AG04450 (cell line): Measurements from ENCODE around the gene HTRA2. TPM values are rescaled to one million over a fixed set of nuclear protein-coding genes. Genes with fewer than 3 reads are reported as not detected.

Experiments used
- CTCF ChIA-PET: fragments of 300-600, 350-600 bp; formaldehyde crosslinking; extraction: SDS; loops from one replicate; lab custom pipeline; 2022; ENCODE audit warnings: antibody characterized with exemption, inconsistent platforms; lab: Charles Lee
- POLR2A ChIA-PET: fragments of 350-600 bp; formaldehyde crosslinking; extraction: SDS; loops from one replicate; lab custom pipeline; 2021; ENCODE audit warnings: antibody characterized with exemption, inconsistent platforms; lab: Yijun Ruan, JAX
- DNase-seq: peaks from one replicate; pipeline ENCODE4 v3.0.0-alpha.2; 2011; ENCODE audit warnings: low read depth, low spot score
- H3K27ac ChIP-seq: one replicate; pipeline ENCODE4 v1.5.1; 2012; ENCODE audit warnings: low read depth, low read length, control low read depth
- H3K27me3 ChIP-seq: one replicate; pipeline ENCODE4 v1.6.0; 2012; ENCODE audit warnings: low read length; ENCODE audit not compliant: control insufficient read depth, insufficient read depth
- H3K4me3 ChIP-seq: 2 replicates; pipeline ENCODE4 v1.5.1; 2011; ENCODE audit warnings: mild to moderate bottlenecking, low read depth, low read length, control low read depth
- H3K9me3 ChIP-seq: 2 replicates; pipeline ENCODE4 v1.5.1; 2012; ENCODE audit warnings: low read length; ENCODE audit not compliant: control insufficient read depth, insufficient read depth
- CTCF ChIP-seq: IDR thresholded peaks from 2 replicates; pipeline ENCODE4 v1.5.1; 2011; ENCODE audit warnings: low read depth, low read length, control low read depth, inconsistent platforms
- polyA plus RNA-seq: library from polyadenylated mRNA; depleted of rRNA; stranded (reverse); fragments of >200 nt; gene quantifications from 2 replicates; pipeline ENCODE4 v1.2.3, GENCODE V29; 2011; rRNA removed

HTRA2 gene
- polyA plus RNA-seq, 1 experiment: 20.2 TPM

GRCh38 chr2:74577448-74577847 is 47.7 kb downstream of the HTRA2 start:
- H3K9me3 ChIP-seq: no peaks in the 10 kb centered on the region
- ChIA-PET POLR2A (interaction anchor here (1.1 to 2.0 kb wide), 4 partner anchors 10 to 120 kb away, joined by 3 to 8 read pairs (median 6); partner anchors contain the start of gene LOXL3), CTCF (interaction anchor here (0.8 to 4.1 kb wide), 4 partner anchors 9 to 76 kb away, joined by 3 to 27 read pairs (median 6); no protein-coding TSS in a partner anchor)
- DNase-seq: no peak
- no peak overlapping the region for H3K27ac ChIP-seq
- H3K27me3 ChIP-seq: no peaks in the 10 kb centered on the region
- no peak overlapping the region for H3K4me3 ChIP-seq
- TF ChIP-seq CTCF: no peak

GRCh38 chr2:74578408-74578807 is 48.7 kb downstream of the HTRA2 start:
- no peak for TF ChIP-seq CTCF
- DNase-seq: no peak
- H3K27me3 ChIP-seq: no peaks in the 10 kb centered on the region
- H3K9me3 ChIP-seq: no peaks in the 10 kb centered on the region
- no peak overlapping the region for H3K27ac ChIP-seq
- ChIA-PET CTCF (interaction anchor here (0.5 to 0.8 kb wide), 2 partner anchors 186 to 187 kb away, joined by 3 read pairs; no protein-coding TSS in a partner anchor), POLR2A (no interaction called here)
- H3K4me3 ChIP-seq: no peak overlapping the region

- CTCF ChIA-PET: no interaction called here
- Histone ChIP-seq H3K4me3 (no peak overlapping the region), H3K9me3 (no peaks in the 10 kb centered on the region), H3K27me3 (no peaks in the 10 kb centered on the region), H3K27ac (no peak overlapping the region)
- TF ChIP-seq CTCF: no peak
- no peak for DNase-seq
- POLR2A ChIA-PET: no interaction called here
These were observed 51.7 kb downstream of the HTRA2 start for GRCh38 chr2:74581463-74581862.

GRCh38 chr2:74582184-74582583 is 52.5 kb downstream of the HTRA2 start:
- H3K27me3 ChIP-seq: no peaks in the 10 kb centered on the region
- no peaks in the 10 kb centered on the region for H3K9me3 ChIP-seq
- ChIA-PET CTCF (interaction anchor here (0.6 to 10.0 kb wide), 2 partner anchors 50 to 99 kb away, joined by 3 to 174 read pairs; partner anchors contain the start of genes CCDC142 and TTC31), POLR2A (no interaction called here)
- no peak overlapping the region for H3K4me3 ChIP-seq
- TF ChIP-seq CTCF: no peak
- no peak overlapping the region for H3K27ac ChIP-seq
- no peak for DNase-seq

Other genes with a start within 250 kb of the HTRA2 start
- gene SLC4A5, start 186.5 kb upstream of the HTRA2 start, polyA plus RNA-seq: 0.15 and 0.25 TPM in 2 replicates
- 147 and 188 TPM in 2 replicates for gene DCTN1, start 149.6 kb upstream of the HTRA2 start, polyA plus RNA-seq
- 0.16 TPM in 2 replicates for gene C2orf81, start 108.3 kb upstream of the HTRA2 start, polyA plus RNA-seq
- 14.5 and 19.5 TPM in 2 replicates for gene WDR54, start 108.2 kb upstream of the HTRA2 start, polyA plus RNA-seq
- 12.6 and 12.7 TPM in 2 replicates for gene RTKN, start 88.0 kb upstream of the HTRA2 start, polyA plus RNA-seq
- 4.7 and 4.8 TPM in 2 replicates for gene INO80B, start 74.8 kb upstream of the HTRA2 start, polyA plus RNA-seq
- 56.0 and 68.5 TPM in 2 replicates for gene WBP1, start 71.5 kb upstream of the HTRA2 start, polyA plus RNA-seq
- gene MOGS, start 64.6 kb upstream of the HTRA2 start, polyA plus RNA-seq: 32.8 and 38.0 TPM in 2 replicates
- gene MRPL53, start 57.3 kb upstream of the HTRA2 start, polyA plus RNA-seq: 25.9 and 32.8 TPM in 2 replicates
- 4.5 and 4.6 TPM in 2 replicates for gene CCDC142, start 46.9 kb upstream of the HTRA2 start, polyA plus RNA-seq
- gene TTC31, start 46.9 kb upstream of the HTRA2 start, polyA plus RNA-seq: 16.4 and 17.7 TPM in 2 replicates
- gene LBX2, start 30.3 kb upstream of the HTRA2 start, polyA plus RNA-seq: 0.76 and 0.86 TPM in 2 replicates
- 20.9 and 21.4 TPM in 2 replicates for gene PCGF1, start 22.2 kb upstream of the HTRA2 start, polyA plus RNA-seq
- gene TLX2, start 15.5 kb upstream of the HTRA2 start, polyA plus RNA-seq: not detected in 2 replicates
- gene DQX1, start 3.7 kb upstream of the HTRA2 start, polyA plus RNA-seq: 0.02 TPM in 1 of 2 replicates, not detected in the other
- 51.9 and 64.4 TPM in 2 replicates for gene AUP1, start 227 bp upstream of the HTRA2 start, polyA plus RNA-seq
- gene LOXL3, start 24.0 kb downstream of the HTRA2 start, polyA plus RNA-seq: 41.1 and 46.2 TPM in 2 replicates
- 16.8 and 24.4 TPM in 2 replicates for gene DOK1, start 24.8 kb downstream of the HTRA2 start, polyA plus RNA-seq
- 0.07 and 0.10 TPM in 2 replicates for gene M1AP, start 118.4 kb downstream of the HTRA2 start, polyA plus RNA-seq
- 6.8 and 7.0 TPM in 2 replicates for gene SEMA4F, start 124.3 kb downstream of the HTRA2 start, polyA plus RNA-seq